Measurements from ENCODE around the gene UBE2G1. TPM values are rescaled to one million over a fixed set of nuclear protein-coding genes. Genes with fewer than 3 reads are reported as not detected.
A peak's percentile ranks its signal among the peaks of the same experiment; 100 is the strongest.

The UBE2G1 gene
- total RNA-seq, 4 donors from 2014 or later = 52.5 to 88.2 (median 73.5) TPM

- TF ChIP-seq CTCF (IDR thresholded peaks at IDR 0.05) = no peak
- TF ChIP-seq POLR2A (IDR thresholded peaks at IDR 0.05) = no peak
- no peak for DNase-seq
- Histone ChIP-seq H3K27ac (peak overlapping the region; percentile 77 to 89 (median 83)), H3K4me1 (peaks cover 7 to 40% (median 31%) of the 10 kb centered on the region in 3 donors), H3K36me3 (no peaks in the 10 kb centered on the region), H3K9me3 (no peaks in the 10 kb centered on the region), H3K4me3 (no peak overlapping the region), H3K27me3 (no peaks in the 10 kb centered on the region)
- intact Hi-C loops (cut with DNase I) = no loop called here
- 60 to 62% methylated on average over 7 of the region's 7 CpGs for WGBS, 2 donors
These were observed 117.8 kb downstream of the UBE2G1 start for GRCh38 chr17:4248504-4249277.

GRCh38 chr17:4247971-4248388, 118.5 kb downstream of the UBE2G1 start:
- no peaks in the 10 kb centered on the region for H3K27me3 ChIP-seq
- no peaks in the 10 kb centered on the region for H3K9me3 ChIP-seq
- no peaks in the 10 kb centered on the region for H3K36me3 ChIP-seq
- H3K4me3 ChIP-seq = peak overlapping the region in 2 of 4 donors; percentile 5 to 18
- H3K27ac ChIP-seq = peak overlapping the region; percentile 77 to 89 (median 83)
- H3K4me1 ChIP-seq = peaks cover 7 to 40% (median 31%) of the 10 kb centered on the region in 3 donors
- no peak for TF ChIP-seq CTCF (IDR thresholded peaks at IDR 0.05)
- no peak for TF ChIP-seq POLR2A (IDR thresholded peaks at IDR 0.05)
- intact Hi-C loops (cut with DNase I) = no loop called here
- 57 to 77% methylated on average over 6 of the region's 11 CpGs for WGBS, 2 donors
- DNase-seq = no peak

GRCh38 chr17:4247361-4247970, 119.0 kb downstream of the UBE2G1 start:
- Histone ChIP-seq H3K4me1 (peaks cover 7 to 40% (median 31%) of the 10 kb centered on the region in 3 donors), H3K36me3 (peaks cover 0 to 5% (median 0%) of the 10 kb centered on the region in 3 donors), H3K27ac (peak overlapping the region; percentile 77 to 89 (median 83)), H3K4me3 (peak overlapping the region in 2 of 4 donors; percentile 5 to 18), H3K9me3 (no peaks in the 10 kb centered on the region), H3K27me3 (no peaks in the 10 kb centered on the region)
- no peak for TF ChIP-seq POLR2A (IDR thresholded peaks at IDR 0.05)
- no peak for TF ChIP-seq CTCF (IDR thresholded peaks at IDR 0.05)
- intact Hi-C loops (cut with DNase I) = no loop called here
- 45 to 58% methylated on average over 5 of the region's 5 CpGs for WGBS, 2 donors
- DNase-seq = no peak

- 89 to 91% methylated on average over 4 to 5 of the region's 5 CpGs for WGBS, 2 donors
- intact Hi-C loops (cut with DNase I) = no loop called here
- TF ChIP-seq POLR2A (IDR thresholded peaks at IDR 0.05) (no peak), CTCF (IDR thresholded peaks at IDR 0.05) (no peak)
- no peaks in the 10 kb centered on the region for H3K9me3 ChIP-seq
- H3K4me3 ChIP-seq = no peak overlapping the region
- H3K27ac ChIP-seq = peak overlapping the region in 3 of 4 donors; percentile 80 to 89 (median 86)
- H3K4me1 ChIP-seq = peaks cover 7 to 40% (median 31%) of the 10 kb centered on the region in 3 donors
- peaks cover 0 to 13% (median 4%) of the 10 kb centered on the region in 3 donors for H3K36me3 ChIP-seq
- no peak for DNase-seq
- no peaks in the 10 kb centered on the region for H3K27me3 ChIP-seq
These were observed 119.8 kb downstream of the UBE2G1 start for GRCh38 chr17:4246674-4247073.

GRCh38 chr17:4241535-4241934, 124.9 kb downstream of the UBE2G1 start:
- TF ChIP-seq POLR2A (IDR thresholded peaks at IDR 0.05) = no peak
- TF ChIP-seq CTCF (IDR thresholded peaks at IDR 0.05) = no peak
- H3K27me3 ChIP-seq = no peaks in the 10 kb centered on the region
- H3K9me3 ChIP-seq = no peaks in the 10 kb centered on the region
- peaks cover 0 to 5% (median 0%) of the 10 kb centered on the region in 3 donors for H3K4me1 ChIP-seq
- intact Hi-C loops (cut with DNase I) = no loop called here
- no peak for DNase-seq
- H3K4me3 ChIP-seq = no peak overlapping the region
- H3K27ac ChIP-seq = no peak overlapping the region
- peaks cover 0 to 62% (median 22%) of the 10 kb centered on the region in 3 donors for H3K36me3 ChIP-seq
- WGBS, 2 donors = 96 to 100% methylated on average over 2 to 9 of the region's 11 CpGs

Data from esophagus squamous epithelium (tissue), 5 donors.